ENCODE data around the gene PGM2.

- TF ChIP-seq CTCF (optimal IDR thresholded peaks at IDR 0.05 in 1 of 3, IDR thresholded peaks at IDR 0.05 in 1 of 3, conservative IDR thresholded peaks at IDR 0.05 in 1 of 3; ENCODE audit: extremely low read depth in 1 of 3, insufficient read depth in 2 of 3, low read length in 3 of 3) (peak; percentile 68 to 94 (median 90)), EZH2 (IDR thresholded peaks at IDR 0.05; ENCODE audit: low read length) (no peak)
Observed at GRCh38 chr4:37802068-37802666, 24.3 kb upstream of the PGM2 start.
